ENCODE results near the gene VEGFD. TPM values are rescaled to one million over a fixed set of nuclear protein-coding genes. Genes with fewer than 3 reads are reported as not detected.

VEGFD gene
- total RNA-seq, 2 donors from 2014 or later = 0.68 to 1.4 TPM

- H3K27me3 ChIP-seq (replicated peaks; ENCODE audit: insufficient read depth) = no peaks in the 10 kb centered on the region
- H3K27ac ChIP-seq = no peak overlapping the region
- no peaks in the 10 kb centered on the region for H3K36me3 ChIP-seq
- no peak for DNase-seq (ENCODE audit: low spot score)
- 88% methylated on average over 4 of the region's 4 CpGs for WGBS
- no peak overlapping the region for H3K4me3 ChIP-seq
- intact Hi-C loops (cut with DNase I) = no loop called here
- H3K9me3 ChIP-seq = no peaks in the 10 kb centered on the region
- TF ChIP-seq POLR2AphosphoS5 (IDR thresholded peaks at IDR 0.05) (no peak), POLR2A (IDR thresholded peaks at IDR 0.05) (no peak), CTCF (IDR thresholded peaks at IDR 0.05) (no peak)
- no peaks in the 10 kb centered on the region for H3K4me1 ChIP-seq (replicated peaks)
Observed at GRCh38 chrX:15321447-15321846, 62.8 kb downstream of the VEGFD start.

GRCh38 chrX:15320297-15320696 lies 63.9 kb downstream of the VEGFD start:
- Histone ChIP-seq H3K4me1 (replicated peaks) (no peaks in the 10 kb centered on the region), H3K36me3 (no peaks in the 10 kb centered on the region), H3K27me3 (replicated peaks; ENCODE audit: insufficient read depth) (no peaks in the 10 kb centered on the region), H3K9me3 (no peaks in the 10 kb centered on the region), H3K4me3 (no peak overlapping the region), H3K27ac (no peak overlapping the region)
- TF ChIP-seq POLR2AphosphoS5 (IDR thresholded peaks at IDR 0.05) (no peak), POLR2A (IDR thresholded peaks at IDR 0.05) (no peak), CTCF (IDR thresholded peaks at IDR 0.05) (no peak)
- no peak for DNase-seq (ENCODE audit: low spot score)
- 86% methylated on average over 4 of the region's 4 CpGs for WGBS
- intact Hi-C loops (cut with DNase I) = no loop called here

- Histone ChIP-seq H3K36me3 (no peaks in the 10 kb centered on the region), H3K27ac (no peak overlapping the region), H3K4me1 (replicated peaks) (no peaks in the 10 kb centered on the region), H3K9me3 (no peaks in the 10 kb centered on the region), H3K27me3 (replicated peaks; ENCODE audit: insufficient read depth) (no peaks in the 10 kb centered on the region), H3K4me3 (no peak overlapping the region)
- intact Hi-C loops (cut with DNase I) = no loop called here
- DNase-seq (ENCODE audit: low spot score) = no peak
- 93% methylated on average over 4 of the region's 4 CpGs for WGBS
- TF ChIP-seq CTCF (IDR thresholded peaks at IDR 0.05) = no peak
- no peak for TF ChIP-seq POLR2AphosphoS5 (IDR thresholded peaks at IDR 0.05)
Observed at GRCh38 chrX:15319075-15319474, 65.1 kb downstream of the VEGFD start.

- no peaks in the 10 kb centered on the region for H3K36me3 ChIP-seq
- TF ChIP-seq CTCF (IDR thresholded peaks at IDR 0.05) (no peak), POLR2AphosphoS5 (IDR thresholded peaks at IDR 0.05) (no peak)
- 32% methylated on average over 3 of the region's 3 CpGs for WGBS
- intact Hi-C loops (cut with DNase I) = no loop called here
- no peaks in the 10 kb centered on the region for H3K9me3 ChIP-seq
- DNase-seq (ENCODE audit: low spot score) = no peak
- no peaks in the 10 kb centered on the region for H3K27me3 ChIP-seq (replicated peaks; ENCODE audit: insufficient read depth)
- H3K4me1 ChIP-seq (replicated peaks) = no peaks in the 10 kb centered on the region
- H3K4me3 ChIP-seq = no peak within 1 kb of the TSS
- no peak within 1 kb of the TSS for H3K27ac ChIP-seq
Observed at GRCh38 chrX:15315509-15315908, 68.7 kb downstream of the VEGFD start, which contains the start of gene ASB11. Gene ASB11, minus strand, starts transcription at chrX:15315640. Its CDS starts 35 bp downstream, at chrX:15315605.

GRCh38 chrX:15314472-15314871 lies 69.7 kb downstream of the VEGFD start:
- Histone ChIP-seq H3K27ac (no peak overlapping the region), H3K4me1 (replicated peaks) (no peaks in the 10 kb centered on the region), H3K27me3 (replicated peaks; ENCODE audit: insufficient read depth) (no peaks in the 10 kb centered on the region), H3K36me3 (no peaks in the 10 kb centered on the region), H3K4me3 (no peak overlapping the region), H3K9me3 (no peaks in the 10 kb centered on the region)
- WGBS = 52% methylated on average over 2 of the region's 2 CpGs
- intact Hi-C loops (cut with DNase I) = no loop called here
- DNase-seq (ENCODE audit: low spot score) = no peak
- TF ChIP-seq CTCF (IDR thresholded peaks at IDR 0.05) (no peak), POLR2AphosphoS5 (IDR thresholded peaks at IDR 0.05) (no peak), POLR2A (IDR thresholded peaks at IDR 0.05) (no peak)

Data from prostate gland (tissue), 2 donors.